ENCODE measurements around the gene MYOD1. TPM values are rescaled to one million over a fixed set of nuclear protein-coding genes. Genes with fewer than 3 reads are reported as not detected.

MYOD1 gene
- total and polyA plus RNA-seq, 9 donors, result not detected

- no peak overlapping the region for H3K27ac ChIP-seq
- H3K4me1 ChIP-seq (ENCODE audit: insufficient read depth), result no peaks in the 10 kb centered on the region
- no peaks in the 10 kb centered on the region for H3K36me3 ChIP-seq
- H3K4me3 ChIP-seq, result no peak overlapping the region
- no peaks in the 10 kb centered on the region for H3K27me3 ChIP-seq
- DNase-seq, result peak in 1 of 5 donors; percentile 10
- H3K9me3 ChIP-seq, result no peaks in the 10 kb centered on the region
- intact Hi-C loops (cut with DNase I), result no loop called here
- 94 to 97% (median 94%) methylated on average over 10 of the region's 10 CpGs for WGBS, 3 donors
- TF ChIP-seq EP300 (IDR thresholded peaks at IDR 0.05), result no peak
- TF ChIP-seq CTCF (IDR thresholded peaks at IDR 0.05), result no peak
- no peak for TF ChIP-seq POLR2A (IDR thresholded peaks at IDR 0.05)
These were observed 22.1 kb downstream of the MYOD1 start for GRCh38 chr11:17741487-17741886.

GRCh38 chr11:17742019-17742418, 22.6 kb downstream of the MYOD1 start:
- no peak for TF ChIP-seq EP300 (IDR thresholded peaks at IDR 0.05)
- TF ChIP-seq POLR2A (IDR thresholded peaks at IDR 0.05), result no peak
- no peak for TF ChIP-seq CTCF (IDR thresholded peaks at IDR 0.05)
- Histone ChIP-seq H3K4me3 (no peak overlapping the region), H3K36me3 (no peaks in the 10 kb centered on the region), H3K9me3 (no peaks in the 10 kb centered on the region), H3K27ac (no peak overlapping the region), H3K4me1 (ENCODE audit: insufficient read depth) (no peaks in the 10 kb centered on the region), H3K27me3 (no peaks in the 10 kb centered on the region)
- intact Hi-C loops (cut with DNase I), result no loop called here
- 50 to 63% (median 62%) methylated on average over 5 of the region's 5 CpGs for WGBS, 3 donors
- peak in 1 of 5 donors; percentile 13 for DNase-seq

GRCh38 chr11:17743026-17743807, 23.8 kb downstream of the MYOD1 start:
- no peak overlapping the region for H3K4me3 ChIP-seq
- peak in 1 of 5 donors; percentile 7 for DNase-seq
- 75 to 82% (median 80%) methylated on average over 13 of the region's 13 CpGs for WGBS, 3 donors
- H3K9me3 ChIP-seq, result no peaks in the 10 kb centered on the region
- no peaks in the 10 kb centered on the region for H3K4me1 ChIP-seq (ENCODE audit: insufficient read depth)
- no peaks in the 10 kb centered on the region for H3K36me3 ChIP-seq
- intact Hi-C loops (cut with DNase I), result no loop called here
- no peaks in the 10 kb centered on the region for H3K27me3 ChIP-seq
- H3K27ac ChIP-seq, result no peak overlapping the region
- TF ChIP-seq CTCF (IDR thresholded peaks at IDR 0.05) (no peak), EP300 (IDR thresholded peaks at IDR 0.05) (no peak), POLR2A (IDR thresholded peaks at IDR 0.05) (no peak)

GRCh38 chr11:17743808-17744119, 24.4 kb downstream of the MYOD1 start:
- intact Hi-C loops (cut with DNase I), result no loop called here
- no peaks in the 10 kb centered on the region for H3K27me3 ChIP-seq
- H3K4me3 ChIP-seq, result no peak overlapping the region
- no peak overlapping the region for H3K27ac ChIP-seq
- WGBS, 3 donors, result 67 to 76% (median 73%) methylated on average over 5 of the region's 5 CpGs
- H3K4me1 ChIP-seq (ENCODE audit: insufficient read depth), result no peaks in the 10 kb centered on the region
- no peaks in the 10 kb centered on the region for H3K36me3 ChIP-seq
- TF ChIP-seq CTCF (IDR thresholded peaks at IDR 0.05) (no peak), EP300 (IDR thresholded peaks at IDR 0.05) (no peak)
- peak in 1 of 5 donors; percentile 4 for DNase-seq
- no peaks in the 10 kb centered on the region for H3K9me3 ChIP-seq

Measured in ovary (tissue), 9 donors.